HepG2 (cell line): ENCODE measurements around the gene RHBG. TPM values are rescaled to one million over a fixed set of nuclear protein-coding genes. Genes with fewer than 3 reads are reported as not detected.

Experiments
- AFF4 ChIP-seq: sonication (generic); formaldehyde crosslinking; IDR thresholded peaks from 2 replicates; pipeline ENCODE4 v1.4.0; 2020; ENCODE audit warnings: missing genetic modification reagents
- ATF7-NPFF ChIP-seq: sonication (generic); formaldehyde crosslinking; IDR thresholded peaks from 2 replicates; pipeline ENCODE4 v1.8.1; 2023; ENCODE audit warnings: mild to moderate bottlenecking, low read depth, missing genetic modification reagents, moderate library complexity
- CHD4 ChIP-seq: fragments of 200-600 bp; sonication (generic); IDR thresholded peaks from 2 replicates; pipeline ENCODE4 v1.7.0; 2017; ENCODE audit warnings: mild to moderate bottlenecking, low read length, borderline replicate concordance
- FOXK1 ChIP-seq: sonication (generic); formaldehyde crosslinking; IDR thresholded peaks from 2 replicates; pipeline ENCODE4 v1.4.0; 2020; ENCODE audit warnings: low read depth, missing genetic modification reagents, borderline replicate concordance
- HDAC2 ChIP-seq: sonication (generic); formaldehyde crosslinking; IDR thresholded peaks from 2 replicates; pipeline ENCODE4 v1.4.0; 2020; ENCODE audit warnings: missing genetic modification reagents
- HNRNPLL ChIP-seq: fragments of 200-400 bp; formaldehyde crosslinking; IDR thresholded peaks from 2 replicates; pipeline ENCODE4 v1.6.1; 2017; ENCODE audit warnings: mild to moderate bottlenecking, low read depth, low read length; ENCODE audit not compliant: poor library complexity, severe bottlenecking
- IKZF1 ChIP-seq: fragments of 450-650 bp; IDR thresholded peaks from 2 replicates; pipeline ENCODE4 v1.7.1; 2016
- JUN ChIP-seq: sonication (generic); formaldehyde crosslinking; IDR thresholded peaks from 2 replicates; pipeline ENCODE4 v1.4.0; 2020; ENCODE audit warnings: mild to moderate bottlenecking, missing genetic modification reagents
- KAT8 ChIP-seq: IDR thresholded peaks from 2 replicates; pipeline ENCODE4 v1.6.1; 2016; ENCODE audit warnings: missing genetic modification reagents, missing compliant biosample characterization
- NONO ChIP-seq, 2 experiments: fragments of 450-650 bp in 1 of 2; sonication (generic) in 1 of 2; formaldehyde crosslinking in 1 of 2; IDR thresholded peaks in 1 of 2; conservative IDR thresholded peaks in 1 of 2; 2 replicates each; pipeline versions ENCODE4 v1.6.1 to v1.8.0; 2017 to 2022; ENCODE audit warnings: mild to moderate bottlenecking in 1 of 2, missing genetic modification reagents in 1 of 2, moderate library complexity in 1 of 2
- NR2C2 ChIP-seq: sonication (generic); formaldehyde crosslinking; IDR thresholded peaks from 2 replicates; pipeline ENCODE4 v1.4.0; 2020; ENCODE audit warnings: missing genetic modification reagents, mild to moderate bottlenecking, moderate library complexity, borderline replicate concordance
- POLR2G ChIP-seq: fragments of 200-400 bp; formaldehyde crosslinking; IDR thresholded peaks from 2 replicates; pipeline ENCODE4 v1.6.1; 2018; ENCODE audit warnings: mild to moderate bottlenecking, low read depth, low read length, moderate library complexity
- SP5 ChIP-seq: IDR thresholded peaks from 2 replicates; pipeline ENCODE4 v1.6.1; 2016; ENCODE audit warnings: low read depth, borderline replicate concordance
- TEAD3 ChIP-seq: optimal IDR thresholded peaks from 2 replicates; pipeline ENCODE3; 2016; ENCODE audit warnings: borderline replicate concordance
- ZNF362 ChIP-seq: sonication (generic); formaldehyde crosslinking; IDR thresholded peaks from 2 replicates; pipeline ENCODE4 v1.4.0; 2020; ENCODE audit warnings: missing genetic modification reagents, mild to moderate bottlenecking, borderline replicate concordance
- ZNF460 ChIP-seq: sonication (generic); formaldehyde crosslinking; IDR thresholded peaks from 2 replicates; pipeline ENCODE4 v1.5.1; 2020; ENCODE audit warnings: missing genetic modification reagents, mild to moderate bottlenecking, borderline replicate concordance
- ZNF607 ChIP-seq: sonication (generic); formaldehyde crosslinking; IDR thresholded peaks from 2 replicates; pipeline ENCODE4 v1.5.1; 2020; ENCODE audit warnings: missing genetic modification reagents, mild to moderate bottlenecking, borderline replicate concordance
- ZNF7 ChIP-seq: IDR thresholded peaks from 2 replicates; pipeline ENCODE4 v1.6.1; 2016; ENCODE audit warnings: missing biosample characterization, missing genetic modification reagents
- polyA plus RNA-seq, 8 experiments: library from polyadenylated mRNA; depleted of rRNA in 3 of 8; stranded (reverse) in 7 of 8; unstranded in 1 of 8; fragments of >200 nt; fragmentation: Illumina TruSeq in 4 of 8; extraction: Trizol in 4 of 8; gene quantifications; 2 replicates each; pipeline versions ENCODE4 v1.2.1 to v1.2.3, GENCODE V29; 2011 to 2016; ENCODE audit warnings: low read depth in 4 of 8, missing spikeins in 1 of 8, mixed read lengths in 1 of 8; ENCODE audit not compliant: insufficient read depth in 1 of 8
- total RNA-seq, 5 experiments: library from RNA; depleted of rRNA; stranded (reverse); fragments of >200 nt; fragmentation: Illumina TruSeq; extraction: Trizol; gene quantifications; 2 replicates each; pipeline ENCODE4 v1.2.3, GENCODE V29; 2016; ENCODE audit warnings: low read depth in 1 of 5
- TF ChIP-seq, protein P1 (sequence below), 2 experiments: sonication (generic) in 1 of 2; formaldehyde crosslinking in 1 of 2; IDR thresholded peaks; 2 replicates each; pipeline versions ENCODE4 v1.5.1 to v1.6.1; 2011 to 2020; ENCODE audit warnings: borderline replicate concordance in 1 of 2, low read depth in 1 of 2, low read length in 1 of 2, mild to moderate bottlenecking in 1 of 2, missing genetic modification reagents in 1 of 2, moderate library complexity in 1 of 2
- TF ChIP-seq, protein P2 (sequence below): IDR thresholded peaks from 2 replicates; pipeline ENCODE4 v1.6.1; 2016

Gene RHBG
- total and polyA plus RNA-seq, 2 of the 13 experiments (the other 11 are each of a cell fraction or from before 2014, with no cell fraction given) = 61.8 to 73.5 TPM

GRCh38 chr1:156372265-156372586 is 3.2 kb downstream of the RHBG start (continued):
- no peak for TF ChIP-seq NONO (IDR thresholded peaks at IDR 0.05)
- TF ChIP-seq NONO (CRISPR knock-in tag; conservative IDR thresholded peaks at IDR 0.05) = no peak
- peak; percentile 0; the same call in 1 of the 2 replicates for TF ChIP-seq ATF7-NPFF (CRISPR knock-in tag)
- peak; percentile 67 for TF ChIP-seq POLR2G
- TF ChIP-seq IKZF1 = no peak
- peak; percentile 9; the same call in 1 of the 2 replicates for TF ChIP-seq ZNF607
- TF ChIP-seq ZNF362 (CRISPR knock-in tag) = 0 out of 2 replicates have a peak, but pooled peaks have one; percentile 4
- TF ChIP-seq, protein P1, sequence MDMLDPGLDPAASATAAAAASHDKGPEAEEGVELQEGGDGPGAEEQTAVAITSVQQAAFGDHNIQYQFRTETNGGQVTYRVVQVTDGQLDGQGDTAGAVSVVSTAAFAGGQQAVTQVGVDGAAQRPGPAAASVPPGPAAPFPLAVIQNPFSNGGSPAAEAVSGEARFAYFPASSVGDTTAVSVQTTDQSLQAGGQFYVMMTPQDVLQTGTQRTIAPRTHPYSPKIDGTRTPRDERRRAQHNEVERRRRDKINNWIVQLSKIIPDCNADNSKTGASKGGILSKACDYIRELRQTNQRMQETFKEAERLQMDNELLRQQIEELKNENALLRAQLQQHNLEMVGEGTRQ (IDR thresholded peaks at IDR 0.05; ENCODE audit: low read depth, low read length) = no peak; the same call in 1 of the 2 replicates
- TF ChIP-seq, protein P1 (CRISPR knock-in tag; IDR thresholded peaks at IDR 0.05; ENCODE audit: borderline replicate concordance) = peak; percentile 10; the same call in 1 of the 2 replicates
- TF ChIP-seq FOXK1 (CRISPR knock-in tag) = no peak
- TF ChIP-seq, protein P2, sequence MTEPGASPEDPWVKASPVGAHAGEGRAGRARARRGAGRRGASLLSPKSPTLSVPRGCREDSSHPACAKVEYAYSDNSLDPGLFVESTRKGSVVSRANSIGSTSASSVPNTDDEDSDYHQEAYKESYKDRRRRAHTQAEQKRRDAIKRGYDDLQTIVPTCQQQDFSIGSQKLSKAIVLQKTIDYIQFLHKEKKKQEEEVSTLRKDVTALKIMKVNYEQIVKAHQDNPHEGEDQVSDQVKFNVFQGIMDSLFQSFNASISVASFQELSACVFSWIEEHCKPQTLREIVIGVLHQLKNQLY (CRISPR knock-in tag) = 0 out of 2 replicates have a peak, but pooled peaks have one; percentile 4
- peak; percentile 87 for TF ChIP-seq CHD4
- peak; percentile 7; the same call in 1 of the 2 replicates for TF ChIP-seq KAT8 (CRISPR knock-in tag)
- peak; percentile 1 for TF ChIP-seq TEAD3 (CRISPR knock-in tag)
- TF ChIP-seq HNRNPLL = no peak
- TF ChIP-seq SP5 (CRISPR knock-in tag) = no peak
- peak; percentile 5; the same call in 1 of the 2 replicates for TF ChIP-seq NR2C2 (CRISPR knock-in tag)
- peak; percentile 78 for TF ChIP-seq ZNF7
- 0 out of 2 replicates have a peak, but pooled peaks have one; percentile 14 for TF ChIP-seq AFF4 (CRISPR knock-in tag)
- TF ChIP-seq HDAC2 = peak; percentile 7; the same call in 1 of the 2 replicates
- no peak for TF ChIP-seq ZNF460 (CRISPR knock-in tag)
- peak; percentile 15; the same call in 1 of the 2 replicates for TF ChIP-seq JUN (CRISPR knock-in tag)
